H1 (cell line): ENCODE data around the gene HDAC8. TPM values are rescaled to one million over a fixed set of nuclear protein-coding genes. Genes with fewer than 3 reads are reported as not detected.

Experiments
- CTCF ChIA-PET: fragments of 300-600 bp; sonication (Branson Sonifier 250); formaldehyde crosslinking; loops from one replicate; lab custom pipeline; 2021; ENCODE audit not compliant: partially characterized antibody; lab: Charles Lee
- POLR2A ChIA-PET: fragments of 300-600 bp; sonication (Branson Sonifier 250); formaldehyde crosslinking; loops from one replicate; lab custom pipeline; 2021; ENCODE audit warnings: inconsistent platforms; ENCODE audit not compliant: partially characterized antibody; lab: Charles Lee
- DNase-seq, 2 experiments: peaks; one replicate each; pipeline versions ENCODE4 v3.0.0 to v3.0.0-alpha.2; 2010 to 2022; ENCODE audit warnings: low spot score in 2 of 2, low read depth in 1 of 2, mixed read lengths in 1 of 2
- FAIRE-seq: peaks from 2 replicates; lab custom pipeline; 2011; peaks lifted over from hg19 to GRCh38; lab: Jason Lieb, UNC
- H2AFZ ChIP-seq: 2 replicates; pipeline ENCODE4 v1.8.1; 2012; ENCODE audit warnings: low read length, inconsistent platforms
- H2AK5ac ChIP-seq: 2 replicates; pipeline ENCODE4 v1.6.1; 2013; ENCODE audit warnings: low read depth, low read length
- H2BK120ac ChIP-seq: replicated peaks from 2 replicates; pipeline ENCODE3; 2013; ENCODE audit warnings: low read depth, low read length, inconsistent platforms
- H2BK12ac ChIP-seq: 2 replicates; pipeline ENCODE4 v1.6.1; 2013; ENCODE audit warnings: low read depth, low read length
- H2BK15ac ChIP-seq: 2 replicates; pipeline ENCODE4 v1.6.1; 2013; ENCODE audit warnings: low read length
- H2BK20ac ChIP-seq: 2 replicates; pipeline ENCODE4 v1.6.1; 2013; ENCODE audit warnings: low read length
- H2BK5ac ChIP-seq: 2 replicates; pipeline ENCODE4 v1.6.1; 2013; ENCODE audit warnings: low read depth, low read length
- H3K14ac ChIP-seq: 2 replicates; pipeline ENCODE4 v1.6.1; 2013; ENCODE audit warnings: inconsistent platforms; ENCODE audit not compliant: insufficient read length
- H3K18ac ChIP-seq: 2 replicates; pipeline ENCODE4 v1.6.1; 2013; ENCODE audit warnings: low read length; ENCODE audit errors: extremely low read depth
- H3K23ac ChIP-seq: 2 replicates; pipeline ENCODE4 v1.6.1; 2013; ENCODE audit warnings: inconsistent platforms; ENCODE audit not compliant: insufficient read length
- H3K23me2 ChIP-seq: 2 replicates; pipeline ENCODE4 v1.6.1; 2013; ENCODE audit warnings: low read depth, low read length
- H3K27ac ChIP-seq: 2 replicates; pipeline ENCODE4 v1.6.1; 2011; ENCODE audit warnings: low read depth, low read length, inconsistent platforms
- H3K27me3 ChIP-seq, 4 experiments: replicated peaks in 1 of 4; 1 replicate in 1 of 4; 2 replicates in 3 of 4; pipeline versions ENCODE4 v1.6.1 to v1.8.1; 2011 to 2013; ENCODE audit warnings: low read length in 3 of 4, mild to moderate bottlenecking in 3 of 4, inconsistent platforms in 2 of 4, mixed read lengths in 2 of 4, moderate library complexity in 1 of 4; ENCODE audit not compliant: control insufficient read depth in 3 of 4, insufficient read depth in 3 of 4; ENCODE audit errors: extremely low read depth in 1 of 4
- H3K36me3 ChIP-seq, 4 experiments: 2 replicates each; pipeline versions ENCODE4 v1.6.1 to v1.8.1; 2011 to 2013; ENCODE audit warnings: mild to moderate bottlenecking in 4 of 4, low read length in 3 of 4, moderate library complexity in 2 of 4, control low read depth in 1 of 4, inconsistent platforms in 1 of 4; ENCODE audit not compliant: insufficient read depth in 4 of 4, control insufficient read depth in 2 of 4
- H3K4ac ChIP-seq: replicated peaks from 2 replicates; pipeline ENCODE3; 2013; ENCODE audit warnings: low read length, low read depth, mixed read lengths, inconsistent platforms; ENCODE audit not compliant: insufficient read length
- H3K4me1 ChIP-seq, 4 experiments: replicated peaks in 1 of 4; 1 replicate in 1 of 4; 2 replicates in 3 of 4; pipeline versions ENCODE4 v1.6.1 to v1.8.1; 2011 to 2013; ENCODE audit warnings: low read length in 3 of 4, inconsistent platforms in 2 of 4, mixed read lengths in 1 of 4; ENCODE audit not compliant: insufficient read depth in 4 of 4, control insufficient read depth in 3 of 4
- H3K4me2 ChIP-seq, 2 experiments: 2 replicates each; pipeline versions ENCODE4 v1.6.1 to v1.8.1; 2011 to 2013; ENCODE audit warnings: low read depth in 2 of 2, low read length in 2 of 2, control low read depth in 1 of 2, inconsistent platforms in 1 of 2, mild to moderate bottlenecking in 1 of 2; ENCODE audit not compliant: insufficient read depth in 1 of 2
- H3K4me3 ChIP-seq, 4 experiments: fragments of 200-600, 300-600 bp in 1 of 4; sonication (generic), shearing (Covaris generic), sonication (Bioruptor Twin) in 1 of 4; 2 replicates each; pipeline versions ENCODE4 v1.5.1 to v1.8.1; 2011 to 2016; ENCODE audit warnings: low read length in 4 of 4, low read depth in 3 of 4, control low read depth in 2 of 4, inconsistent platforms in 2 of 4, mild to moderate bottlenecking in 2 of 4, mixed read lengths in 1 of 4, moderate library complexity in 1 of 4; ENCODE audit not compliant: insufficient read depth in 2 of 4; ENCODE audit errors: extremely low read depth in 1 of 4
- H3K56ac ChIP-seq: replicated peaks from 2 replicates; pipeline ENCODE3; 2013; ENCODE audit warnings: low read depth, mild to moderate bottlenecking, mixed read lengths, low read length, inconsistent platforms; ENCODE audit not compliant: insufficient read length
- H3K79me1 ChIP-seq: 2 replicates; pipeline ENCODE4 v1.6.1; 2013; ENCODE audit warnings: low read depth, low read length, control low read depth
- H3K79me2 ChIP-seq, 2 experiments: 2 replicates each; pipeline versions ENCODE4 v1.6.1 to v1.8.1; 2012 to 2013; ENCODE audit warnings: low read length in 2 of 2, mild to moderate bottlenecking in 2 of 2, inconsistent platforms in 1 of 2; ENCODE audit not compliant: insufficient read depth in 2 of 2, control insufficient read depth in 1 of 2
- H3K9ac ChIP-seq, 4 experiments: replicated peaks in 1 of 4; 1 replicate in 1 of 4; 2 replicates in 3 of 4; pipeline versions ENCODE4 v1.6.1 to v1.8.1; 2011 to 2013; ENCODE audit warnings: low read depth in 3 of 4, low read length in 3 of 4, control low read depth in 2 of 4, mild to moderate bottlenecking in 2 of 4, moderate library complexity in 2 of 4, inconsistent platforms in 1 of 4; ENCODE audit errors: extremely low read depth in 1 of 4
- H3K9me3 ChIP-seq, 2 experiments: 2 replicates each; pipeline versions ENCODE4 v1.6.1 to v1.8.1; 2012 to 2013; ENCODE audit warnings: mild to moderate bottlenecking in 2 of 2, moderate library complexity in 2 of 2, control low read depth in 1 of 2, inconsistent platforms in 1 of 2, low read depth in 1 of 2, low read length in 1 of 2, mixed read lengths in 1 of 2; ENCODE audit not compliant: insufficient read depth in 2 of 2
- H4K20me1 ChIP-seq, 2 experiments: replicated peaks in 1 of 2; 2 replicates each; pipeline versions ENCODE3 to v1.8.1; 2011 to 2013; ENCODE audit warnings: inconsistent platforms in 2 of 2, low read length in 2 of 2, mild to moderate bottlenecking in 1 of 2; ENCODE audit not compliant: insufficient read depth in 2 of 2, control insufficient read depth in 1 of 2
- H4K5ac ChIP-seq: 2 replicates; pipeline ENCODE4 v1.6.1; 2013; ENCODE audit warnings: low read length, low read depth, mixed read lengths, inconsistent platforms; ENCODE audit not compliant: insufficient read length
- H4K8ac ChIP-seq: 2 replicates; pipeline ENCODE4 v1.8.0; 2013; ENCODE audit warnings: mild to moderate bottlenecking, moderate library complexity, low read length, inconsistent platforms; ENCODE audit not compliant: insufficient read depth; ENCODE audit errors: extremely low read depth
- H4K91ac ChIP-seq: replicated peaks from 2 replicates; pipeline ENCODE3; 2013; ENCODE audit warnings: low read length, mixed read lengths, inconsistent platforms; ENCODE audit not compliant: insufficient read length
- CEBPB ChIP-seq: IDR thresholded peaks from 2 replicates; pipeline ENCODE4 v1.6.1; 2012; ENCODE audit warnings: low read depth, low read length
- GTF2F1 ChIP-seq: IDR thresholded peaks from 2 replicates; pipeline ENCODE4 v1.6.1; 2012; ENCODE audit warnings: low read depth, low read length, improper control_type of control experiment, borderline replicate concordance
- POLR2AphosphoS5 ChIP-seq: IDR thresholded peaks from 2 replicates; pipeline ENCODE4 v1.6.1; 2011; ENCODE audit warnings: low read depth, low read length
- WGBS, 2 experiments: shearing (Covaris generic) in 1 of 2; methylation state at CpG; one replicate each; pipeline versions ENCODE4 v1.1.6 to v1.1.7; 2013 to 2015; ENCODE audit warnings: low lambda C conversion rate in 2 of 2, mixed read lengths in 2 of 2, inconsistent platforms in 1 of 2, low coverage in 1 of 2, missing lambda C conversion rate in 1 of 2; ENCODE audit not compliant: insufficient replicate concordance in 2 of 2, insufficient coverage in 1 of 2, insufficient read length in 1 of 2; ENCODE audit errors: extremely low coverage in 1 of 2, missing lambda C conversion rate in 1 of 2; 5-methylcytosine and 5-hydroxymethylcytosine counted together
- polyA plus RNA-seq, 7 experiments: library from polyadenylated mRNA; depleted of rRNA in 3 of 7; stranded (reverse) in 5 of 7; unstranded in 2 of 7; fragments of >200 nt in 5 of 7; fragments of 200-250 nt in 2 of 7; gene quantifications; 1 replicate in 5 of 7; 2 replicates in 1 of 7; 4 replicates in 1 of 7; pipeline versions ENCODE4 v1.2.1 to v1.2.3, GENCODE V29; 2011 to 2013; ENCODE audit warnings: missing spikeins in 2 of 7, mixed read lengths in 2 of 7
- total RNA-seq: library from RNA; stranded (reverse); fragmentation: NEBNext Ultra II Directional; extraction: Animal tissue kit (Norgen Biotek cat#: 25700); gene quantifications from 2 replicates; pipeline ENCODE4 v1.2.1, GENCODE V29; 2021

Gene HDAC8
- total and polyA plus RNA-seq, 2 of the 8 experiments (the other 6 are each of a cell fraction or from before 2014, with no cell fraction given): 9.7 to 20.3 TPM

DNA sequence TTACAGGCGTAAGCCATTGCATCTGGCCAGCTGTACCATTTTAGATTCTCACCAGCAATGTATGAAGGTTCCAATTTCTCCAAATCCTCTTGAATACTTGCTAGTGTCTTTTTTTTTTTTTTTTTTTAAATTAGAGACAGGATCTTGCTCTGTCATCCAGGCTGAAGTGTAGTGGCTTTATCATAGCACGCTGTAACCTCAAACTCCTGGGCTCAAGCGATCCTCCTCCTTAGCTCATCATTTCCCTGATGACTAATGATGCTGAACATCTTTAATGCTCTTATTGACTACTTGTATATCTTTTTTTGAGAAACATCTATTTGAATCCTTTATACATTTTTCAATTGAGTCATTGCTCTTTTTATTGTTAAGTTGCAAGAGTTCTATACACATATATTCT is 40.3 kb downstream of the HDAC8 start:
- Histone ChIP-seq H3K79me1 (no peaks in the 10 kb centered on the region), H2BK15ac (no peak overlapping the region), H4K8ac (no peak overlapping the region), H3K56ac (no peak overlapping the region), H4K5ac (no peak overlapping the region), H3K27me3 (no peaks in the 10 kb centered on the region), H3K23me2 (no peaks in the 10 kb centered on the region), H3K79me2 (no peaks in the 10 kb centered on the region), H3K4me3 (no peak overlapping the region), H2BK5ac (no peak overlapping the region), H2AFZ (no peak overlapping the region), H4K20me1 (no peaks in the 10 kb centered on the region), H2BK20ac (no peak overlapping the region), H2AK5ac (no peak overlapping the region), H2BK12ac (no peak overlapping the region), H3K4me2 (no peak overlapping the region), H3K4me1 (no peaks in the 10 kb centered on the region), H3K23ac (no peak overlapping the region), H3K9ac (no peak overlapping the region), H3K18ac (no peak overlapping the region), H4K91ac (no peak overlapping the region), H3K9me3 (no peaks in the 10 kb centered on the region), H3K4ac (no peak overlapping the region), H2BK120ac (no peak overlapping the region), H3K14ac (no peak overlapping the region), H3K36me3 (no peaks in the 10 kb centered on the region), H3K27ac (no peak overlapping the region)
- TF ChIP-seq CEBPB (no peak), GTF2F1 (no peak), POLR2AphosphoS5 (no peak)
- POLR2A ChIA-PET: no interaction called here
- DNase-seq (no peak), FAIRE-seq (no peak)
- WGBS, 2 experiments: 100% methylated on average over 3 of the region's 3 CpGs; no CpG with 5 or more reads in 1 of the 2 experiments
- CTCF ChIA-PET: no interaction called here
